ENCODE results near the gene DVL2. TPM values are rescaled to one million over a fixed set of nuclear protein-coding genes. Genes with fewer than 3 reads are reported as not detected.

The DVL2 gene
- polyA plus RNA-seq, 6 donors from 2014 or later, result 23.4 to 33.1 (median 25.5) TPM

- peak in 1 of 2 donors; percentile 15 for ATAC-seq (ENCODE audit: low read depth in 2 of 2)
- peaks cover 15 to 31% (median 17%) of the 10 kb centered on the region in 3 donors for H3K4me1 Mint-ChIP-seq
- no peak for DNase-seq
- peaks cover 4 to 28% (median 18%) of the 10 kb centered on the region in 3 donors for H3K27me3 Mint-ChIP-seq
- no peaks in the 10 kb centered on the region for H3K36me3 Mint-ChIP-seq
- no peaks in the 10 kb centered on the region for H3K9me3 Mint-ChIP-seq
- peak within 1 kb of the TSS in 5 of 6 donors; percentile 1 to 90 (median 75) for H3K27ac Mint-ChIP-seq
- peak within 1 kb of the TSS; percentile 78 to 89 (median 87) for H3K4me3 Mint-ChIP-seq
Measured at GRCh38 chr17:7262192-7262934, 28.0 kb upstream of the DVL2 start, which contains the start of gene CLDN7. Gene CLDN7, minus strand, starts transcription at chr17:7262478. Its CDS starts 435 bp downstream, at chr17:7262043.

GRCh38 chr17:7261379-7262191 lies 27.3 kb upstream of the DVL2 start:
- Mint-ChIP-seq H3K4me1 (peaks cover 18 to 31% (median 22%) of the 10 kb centered on the region in 3 donors), H3K9me3 (no peaks in the 10 kb centered on the region), H3K36me3 (peaks cover 0 to 5% of the 10 kb centered on the region in 2 donors), H3K4me3 (peak overlapping the region; percentile 78 to 89 (median 84)), H3K27ac (peak overlapping the region in 1 of 6 donors; percentile 80), H3K27me3 (peaks cover under 1 to 22% (median 14%) of the 10 kb centered on the region in 3 donors)
- ATAC-seq (ENCODE audit: low read depth in 2 of 2) (peak; percentile 62 to 68), DNase-seq (peak; percentile 42)

- Mint-ChIP-seq H3K9me3 (no peaks in the 10 kb centered on the region), H3K27me3 (peaks cover 0 to 19% (median 12%) of the 10 kb centered on the region in 3 donors), H3K4me1 (peaks cover 22 to 33% (median 25%) of the 10 kb centered on the region in 3 donors), H3K4me3 (peak overlapping the region; percentile 78 to 89 (median 84)), H3K27ac (peak overlapping the region in 3 of 6 donors; percentile 18 to 84 (median 66)), H3K36me3 (peaks cover 0 to 10% of the 10 kb centered on the region in 2 donors)
- ATAC-seq (ENCODE audit: low read depth in 2 of 2) (peak; percentile 40 to 44), DNase-seq (no peak)
Measured at GRCh38 chr17:7260651-7261378, 26.5 kb upstream of the DVL2 start.

GRCh38 chr17:7260151-7260550 lies 25.8 kb upstream of the DVL2 start:
- no peak for DNase-seq
- H3K4me3 Mint-ChIP-seq, result peak overlapping the region in 7 of 8 donors; percentile 71 to 88 (median 82)

GRCh38 chr17:7259555-7259889 lies 25.2 kb upstream of the DVL2 start:
- peaks cover 22 to 34% (median 25%) of the 10 kb centered on the region in 3 donors for H3K4me1 Mint-ChIP-seq
- ATAC-seq (ENCODE audit: low read depth in 2 of 2), result no peak
- DNase-seq, result no peak
- no peak overlapping the region for H3K27ac Mint-ChIP-seq
- no peaks in the 10 kb centered on the region for H3K9me3 Mint-ChIP-seq
- peak overlapping the region in 5 of 8 donors; percentile 25 to 78 (median 63) for H3K4me3 Mint-ChIP-seq
- peaks cover 0 to 19% (median 12%) of the 10 kb centered on the region in 3 donors for H3K27me3 Mint-ChIP-seq
- peaks cover 0 to 15% of the 10 kb centered on the region in 2 donors for H3K36me3 Mint-ChIP-seq

More at GRCh38 chr17:7260151-7260550, 25.8 kb upstream of the DVL2 start:
- H3K27me3 Mint-ChIP-seq, result peaks cover 0 to 19% (median 12%) of the 10 kb centered on the region in 3 donors
- H3K36me3 Mint-ChIP-seq, result peaks cover 0 to 10% of the 10 kb centered on the region in 2 donors
- no peaks in the 10 kb centered on the region for H3K9me3 Mint-ChIP-seq
- H3K27ac Mint-ChIP-seq, result peak overlapping the region in 2 of 6 donors; percentile 60 to 84
- peaks cover 22 to 33% (median 25%) of the 10 kb centered on the region in 3 donors for H3K4me1 Mint-ChIP-seq
- ATAC-seq (ENCODE audit: low read depth in 2 of 2), result no peak

- no peak for DNase-seq
- no peaks in the 10 kb centered on the region for H3K9me3 Mint-ChIP-seq
- H3K4me3 Mint-ChIP-seq, result peak overlapping the region in 4 of 8 donors; percentile 25 to 78 (median 59)
- H3K36me3 Mint-ChIP-seq, result peaks cover 0 to 17% of the 10 kb centered on the region in 2 donors
- H3K27ac Mint-ChIP-seq, result peak overlapping the region in 1 of 6 donors; percentile 84
- H3K4me1 Mint-ChIP-seq, result peaks cover 20 to 35% (median 22%) of the 10 kb centered on the region in 3 donors
- peaks cover 0 to 15% (median 12%) of the 10 kb centered on the region in 3 donors for H3K27me3 Mint-ChIP-seq
- ATAC-seq (ENCODE audit: low read depth in 2 of 2), result no peak
Measured at GRCh38 chr17:7258731-7259554, 24.6 kb upstream of the DVL2 start.

- peak overlapping the region in 2 of 6 donors; percentile 9 to 94 for H3K27ac Mint-ChIP-seq
- H3K27me3 Mint-ChIP-seq, result no peaks in the 10 kb centered on the region
- H3K4me1 Mint-ChIP-seq, result peaks cover 22 to 32% (median 23%) of the 10 kb centered on the region in 3 donors
- no peak for DNase-seq
- H3K4me3 Mint-ChIP-seq, result peak overlapping the region in 1 of 8 donors; percentile 33
- no peaks in the 10 kb centered on the region for H3K9me3 Mint-ChIP-seq
- peaks cover 4 to 17% of the 10 kb centered on the region in 2 donors for H3K36me3 Mint-ChIP-seq
- ATAC-seq (ENCODE audit: low read depth in 2 of 2), result no peak
Measured at GRCh38 chr17:7256766-7257456, 22.6 kb upstream of the DVL2 start.

- Mint-ChIP-seq H3K27me3 (no peaks in the 10 kb centered on the region), H3K27ac (peak overlapping the region in 2 of 6 donors; percentile 52 to 85), H3K9me3 (no peaks in the 10 kb centered on the region), H3K36me3 (peaks cover 4 to 17% of the 10 kb centered on the region in 2 donors), H3K4me3 (peak overlapping the region in 4 of 8 donors; percentile 24 to 98 (median 47)), H3K4me1 (peaks cover 36 to 39% (median 37%) of the 10 kb centered on the region in 3 donors)
- no peak for ATAC-seq (ENCODE audit: low read depth in 2 of 2)
- no peak for DNase-seq
Measured at GRCh38 chr17:7254511-7254910, 20.2 kb upstream of the DVL2 start.

- Mint-ChIP-seq H3K4me1 (peaks cover 47 to 52% (median 48%) of the 10 kb centered on the region in 3 donors), H3K27me3 (no peaks in the 10 kb centered on the region), H3K9me3 (no peaks in the 10 kb centered on the region), H3K4me3 (peak overlapping the region; percentile 90 to 99 (median 98)), H3K27ac (peak overlapping the region; percentile 99 to 100 (median 100)), H3K36me3 (peaks cover 4 to 17% of the 10 kb centered on the region in 2 donors)
- ATAC-seq (ENCODE audit: low read depth in 2 of 2), result no peak
- DNase-seq, result no peak
Measured at GRCh38 chr17:7253082-7253481, 18.8 kb upstream of the DVL2 start.

- H3K36me3 Mint-ChIP-seq, result peaks cover 4 to 17% of the 10 kb centered on the region in 2 donors
- no peaks in the 10 kb centered on the region for H3K9me3 Mint-ChIP-seq
- H3K27ac Mint-ChIP-seq, result peak within 1 kb of the TSS; percentile 99 to 100 (median 100)
- peak within 1 kb of the TSS; percentile 90 to 99 (median 98) for H3K4me3 Mint-ChIP-seq
- peaks cover 47 to 52% (median 48%) of the 10 kb centered on the region in 3 donors for H3K4me1 Mint-ChIP-seq
- DNase-seq (peak; percentile 93), ATAC-seq (ENCODE audit: low read depth in 2 of 2) (peak; percentile 62 to 65)
- no peaks in the 10 kb centered on the region for H3K27me3 Mint-ChIP-seq
Measured at GRCh38 chr17:7252176-7253043, 18.1 kb upstream of the DVL2 start, which contains the start of gene ELP5. Gene ELP5, plus strand, starts transcription at chr17:7252215. Its CDS starts 336 bp downstream, at chr17:7252551.

Data from naive B cell (primary cell).